H9 (cell line): Measurements from ENCODE around the gene PIK3CD. TPM values are rescaled to one million over a fixed set of nuclear protein-coding genes. Genes with fewer than 3 reads are reported as not detected.

Experiments used
- DNase-seq: peaks from one replicate; pipeline ENCODE4 v3.0.0-alpha.2; 2017
- H2AFZ ChIP-seq: one replicate; pipeline ENCODE4 v1.6.1; 2013; ENCODE audit warnings: mild to moderate bottlenecking, low read length, control low read depth, moderate library complexity
- H2AK5ac ChIP-seq: 2 replicates; pipeline ENCODE4 v1.6.1; 2013; ENCODE audit warnings: low read length, control low read depth, mixed read lengths; ENCODE audit not compliant: insufficient read length
- H2BK120ac ChIP-seq: one replicate; pipeline ENCODE4 v1.6.1; 2013; ENCODE audit warnings: low read depth, mild to moderate bottlenecking, low read length, control low read depth, inconsistent platforms; ENCODE audit not compliant: poor library complexity, severe bottlenecking
- H2BK12ac ChIP-seq: 2 replicates; pipeline ENCODE4 v1.6.1; 2013; ENCODE audit warnings: low read length, control low read depth, mixed read lengths, low read depth; ENCODE audit not compliant: insufficient read length
- H2BK15ac ChIP-seq: 2 replicates; pipeline ENCODE4 v1.6.1; 2013; ENCODE audit warnings: low read depth, low read length, control low read depth
- H2BK20ac ChIP-seq: one replicate; pipeline ENCODE4 v1.6.1; 2013; ENCODE audit warnings: low read depth, mild to moderate bottlenecking, low read length, control low read depth, inconsistent platforms; ENCODE audit not compliant: poor library complexity, severe bottlenecking
- H2BK5ac ChIP-seq: 2 replicates; pipeline ENCODE4 v1.6.1; 2013; ENCODE audit warnings: low read length, control low read depth, mixed read lengths; ENCODE audit not compliant: insufficient read length
- H3K14ac ChIP-seq: 2 replicates; pipeline ENCODE4 v1.6.1; 2013; ENCODE audit warnings: low read length, control low read depth; ENCODE audit not compliant: insufficient read depth
- H3K18ac ChIP-seq: 2 replicates; pipeline ENCODE4 v1.6.1; 2013; ENCODE audit warnings: low read depth, mild to moderate bottlenecking, mixed read lengths, low read length, control low read depth; ENCODE audit not compliant: insufficient read length
- H3K23ac ChIP-seq: 2 replicates; pipeline ENCODE4 v1.6.1; 2013; ENCODE audit warnings: low read length, control low read depth, mixed read lengths, low read depth; ENCODE audit not compliant: insufficient read length
- H3K23me2 ChIP-seq: 2 replicates; pipeline ENCODE4 v1.6.1; 2013; ENCODE audit warnings: low read depth, mild to moderate bottlenecking, mixed read lengths, low read length, control low read depth; ENCODE audit not compliant: insufficient read length, poor library complexity, severe bottlenecking
- H3K27ac ChIP-seq: 2 replicates; pipeline ENCODE4 v1.5.1; 2013; ENCODE audit warnings: low read length, control low read depth, mixed read lengths, low read depth; ENCODE audit not compliant: insufficient read length
- H3K27me3 ChIP-seq: 2 replicates; pipeline ENCODE4 v1.6.1; 2013; ENCODE audit warnings: low read length, control low read depth, inconsistent platforms; ENCODE audit not compliant: insufficient read depth
- H3K4ac ChIP-seq: 2 replicates; pipeline ENCODE4 v1.6.1; 2013; ENCODE audit warnings: low read depth, mild to moderate bottlenecking, control low read depth, inconsistent platforms, low read length, moderate library complexity
- H3K4me1 ChIP-seq: 2 replicates; pipeline ENCODE4 v1.6.1; 2013; ENCODE audit warnings: low read length, control low read depth, inconsistent platforms; ENCODE audit not compliant: insufficient read depth
- H3K4me2 ChIP-seq: 2 replicates; pipeline ENCODE4 v1.6.1; 2013; ENCODE audit warnings: low read length, control low read depth, mixed read lengths; ENCODE audit not compliant: insufficient read length, insufficient read depth
- H3K56ac ChIP-seq: 2 replicates; pipeline ENCODE4 v1.6.1; 2013; ENCODE audit warnings: low read depth, mild to moderate bottlenecking, mixed read lengths, low read length, control low read depth; ENCODE audit not compliant: insufficient read length
- H3K79me1 ChIP-seq: 2 replicates; pipeline ENCODE4 v1.6.1; 2013; ENCODE audit warnings: low read depth, mild to moderate bottlenecking, moderate library complexity, low read length, control low read depth, inconsistent platforms; ENCODE audit not compliant: insufficient read depth, poor library complexity, severe bottlenecking
- H3K79me2 ChIP-seq: 2 replicates; pipeline ENCODE4 v1.6.1; 2013; ENCODE audit warnings: low read length, control low read depth, inconsistent platforms; ENCODE audit not compliant: insufficient read depth
- H3K9ac ChIP-seq: 2 replicates; pipeline ENCODE4 v1.6.1; 2013; ENCODE audit warnings: low read length, control low read depth, mixed read lengths; ENCODE audit not compliant: insufficient read length; ENCODE audit errors: extremely low read depth
- H3K9me3 ChIP-seq: one replicate; pipeline ENCODE4 v1.6.1; 2013; ENCODE audit warnings: low read depth, low read length, inconsistent platforms; ENCODE audit not compliant: control insufficient read depth
- H3T11ph ChIP-seq: one replicate; pipeline ENCODE4 v1.6.1; 2013; ENCODE audit warnings: mild to moderate bottlenecking, low read length, control low read depth, inconsistent platforms
- H4K20me1 ChIP-seq: one replicate; pipeline ENCODE4 v1.6.1; 2013; ENCODE audit not compliant: control insufficient read depth, insufficient read length, insufficient read depth
- H4K5ac ChIP-seq: 2 replicates; pipeline ENCODE4 v1.6.1; 2013; ENCODE audit warnings: low read depth, mild to moderate bottlenecking, mixed read lengths, low read length, control low read depth; ENCODE audit not compliant: insufficient read length
- H4K8ac ChIP-seq: replicated peaks from 2 replicates; pipeline ENCODE4 v1.6.1; 2013; ENCODE audit warnings: low read length, control low read depth, mixed read lengths, low read depth; ENCODE audit not compliant: insufficient read length
- H4K91ac ChIP-seq: 2 replicates; pipeline ENCODE4 v1.6.1; 2013; ENCODE audit warnings: low read depth, mild to moderate bottlenecking, moderate library complexity, mixed read lengths, low read length, control low read depth; ENCODE audit not compliant: insufficient read length
- H3K27ac Mint-ChIP-seq, 3 experiments: 2 replicates in 2 of 3; 3 replicates in 1 of 3; pipeline ENCODE4 v1.8.0; 2020 to 2021; ENCODE audit warnings: mixed read lengths in 3 of 3, mild to moderate bottlenecking in 1 of 3, moderate library complexity in 1 of 3
- H3K27me3 Mint-ChIP-seq: 2 replicates; pipeline ENCODE4 v1.8.0; 2021; ENCODE audit warnings: low read depth, mild to moderate bottlenecking, moderate library complexity, mixed read lengths
- H3K36me3 Mint-ChIP-seq, 3 experiments: 2 replicates in 2 of 3; 3 replicates in 1 of 3; pipeline ENCODE4 v1.8.0; 2020 to 2021; ENCODE audit warnings: low read depth in 3 of 3, mixed read lengths in 3 of 3; ENCODE audit not compliant: insufficient read depth in 1 of 3
- H3K4me1 Mint-ChIP-seq, 2 experiments: 2 replicates each; pipeline ENCODE4 v1.8.0; 2020; ENCODE audit warnings: mixed read lengths in 2 of 2
- H3K4me3 Mint-ChIP-seq, 2 experiments: 2 replicates in 1 of 2; 3 replicates in 1 of 2; pipeline ENCODE4 v1.8.0; 2020 to 2021; ENCODE audit warnings: mild to moderate bottlenecking in 2 of 2, mixed read lengths in 2 of 2, moderate library complexity in 1 of 2
- H3K9me3 Mint-ChIP-seq, 2 experiments: 2 replicates in 1 of 2; 3 replicates in 1 of 2; pipeline ENCODE4 v1.8.0; 2020; ENCODE audit warnings: mild to moderate bottlenecking in 2 of 2, mixed read lengths in 2 of 2, moderate library complexity in 1 of 2
- CTCF ChIP-seq: fragments of 200-600 bp; sonication (generic); conservative IDR thresholded peaks from 3 replicates; pipeline ENCODE4 v1.8.0; 2021; ENCODE audit warnings: antibody characterized with exemption, mild to moderate bottlenecking
- WGBS: extraction: QIAGEN DNeasy Blood & Tissue Kit; methylation state at CpG from one replicate; pipeline ENCODE4 v1.1.7; 2013; ENCODE audit warnings: missing lambda C conversion rate, low lambda C conversion rate, mixed read lengths; ENCODE audit not compliant: insufficient read length; ENCODE audit errors: extremely low coverage; 5-methylcytosine and 5-hydroxymethylcytosine counted together
- total RNA-seq: library from RNA; stranded (reverse); gene quantifications from 2 replicates; pipeline ENCODE4 v1.2.1, GENCODE V29; 2021

Gene PIK3CD
- total RNA-seq, 1 experiment from 2014 or later = 10.0 TPM

- peaks cover 10% of the 10 kb centered on the region for H3K23me2 ChIP-seq
- DNase-seq = no peak
- H2AK5ac ChIP-seq = no peak overlapping the region
- H3K27ac ChIP-seq = no peak overlapping the region
- H4K20me1 ChIP-seq = no peaks in the 10 kb centered on the region
- TF ChIP-seq CTCF = no peak
- no peak overlapping the region for H3K23ac ChIP-seq
- no peak overlapping the region for H2BK5ac ChIP-seq
- H3T11ph ChIP-seq = no peak overlapping the region
- peaks cover 9% of the 10 kb centered on the region; the same call in 1 of the 2 replicates for H3K27me3 ChIP-seq
- H3K56ac ChIP-seq = no peak overlapping the region
- Mint-ChIP-seq H3K36me3 (no peaks in the 10 kb centered on the region), H3K4me3 (no peak overlapping the region; a peak in 1 of 5 replicates), H3K27me3 (peaks cover 60% of the 10 kb centered on the region), H3K9me3 (no peaks in the 10 kb centered on the region; a peak in 1 of 5 replicates), H3K4me1 (peaks cover 8 to 12% of the 10 kb centered on the region in 2 experiments), H3K27ac (no peak overlapping the region)
- H2AFZ ChIP-seq = no peak overlapping the region
- H3K18ac ChIP-seq = no peak overlapping the region
- H3K9ac ChIP-seq = no peak overlapping the region
- H4K8ac ChIP-seq = no peak overlapping the region
- H3K14ac ChIP-seq = no peak overlapping the region
- H3K79me1 ChIP-seq = no peaks in the 10 kb centered on the region
- H3K4me1 ChIP-seq = no peaks in the 10 kb centered on the region
- no peak overlapping the region for H4K91ac ChIP-seq
- H2BK15ac ChIP-seq = no peak overlapping the region
- H2BK120ac ChIP-seq = no peak overlapping the region
- H3K4ac ChIP-seq = no peak overlapping the region
- no peak overlapping the region for H3K4me2 ChIP-seq
- H2BK12ac ChIP-seq = no peak overlapping the region
- no CpG with 5 or more reads among the region's 3 CpGs for WGBS
- H2BK20ac ChIP-seq = no peak overlapping the region
- H3K79me2 ChIP-seq = no peaks in the 10 kb centered on the region
- H4K5ac ChIP-seq = no peak overlapping the region
- H3K9me3 ChIP-seq = no peaks in the 10 kb centered on the region
These were observed 1.8 kb upstream of the PIK3CD start for GRCh38 chr1:9649769-9650168.
